GM18909 (cell line): Measurements from ENCODE around the gene PPM1K.
"Not testable (repeated sequence)": the region's sequence is repeated elsewhere in the genome, so short reads cannot be mapped to it uniquely, and the experiment has no call there.

Experiments
- ATAC-seq: cut with Tn5 transposase; IDR thresholded peaks from one replicate; pipeline ENCODE4 v1.9.1; 2021; ENCODE audit warnings: mild to moderate bottlenecking; ENCODE audit not compliant: unreplicated experiment, poor library complexity

The PPM1K gene

DNA sequence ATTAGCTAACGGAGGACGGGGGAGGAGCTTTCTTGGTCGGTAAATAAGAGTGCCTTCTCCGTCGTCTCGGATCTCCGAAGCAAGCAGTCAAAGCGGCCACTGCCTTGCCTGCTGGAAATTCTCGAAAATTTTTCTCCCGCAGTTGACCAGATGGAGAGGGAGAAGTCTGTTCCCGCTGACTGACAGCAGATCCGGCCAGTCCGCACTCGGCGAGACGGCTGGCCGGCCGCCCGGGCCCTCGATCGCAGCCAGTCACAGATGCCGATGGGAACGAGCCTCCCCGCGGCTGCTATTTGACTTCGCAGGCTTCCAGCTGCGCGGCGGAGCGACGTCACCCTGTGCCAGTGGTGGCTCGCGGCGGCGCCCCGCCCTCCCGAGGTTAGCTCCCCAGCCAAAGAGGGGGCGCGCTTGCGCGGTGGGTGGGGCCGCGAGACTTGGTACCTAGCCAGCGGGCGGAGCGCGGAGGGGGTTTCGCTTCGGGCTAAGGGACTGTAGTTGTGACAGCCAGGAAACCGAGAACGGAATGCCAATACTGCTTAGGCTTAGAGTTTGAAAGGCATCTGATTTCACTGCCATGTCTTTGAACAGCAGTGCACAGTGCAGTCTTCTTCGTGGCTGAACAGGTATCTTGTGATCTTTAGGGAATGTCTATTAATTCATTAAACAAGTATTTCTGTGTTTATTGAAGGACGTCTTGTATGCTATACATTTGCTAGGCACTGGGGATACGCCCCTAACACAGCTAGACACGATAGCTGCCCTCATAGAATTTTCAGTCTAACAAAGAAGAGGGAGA, at the start of gene PPM1K:
Gene PPM1K, minus strand, starts transcription at position 123 of the 796 bp plus-strand sequence. CDS start 5,978 bp downstream, outside the sequence.
- peak; percentile 88 for ATAC-seq

DNA sequence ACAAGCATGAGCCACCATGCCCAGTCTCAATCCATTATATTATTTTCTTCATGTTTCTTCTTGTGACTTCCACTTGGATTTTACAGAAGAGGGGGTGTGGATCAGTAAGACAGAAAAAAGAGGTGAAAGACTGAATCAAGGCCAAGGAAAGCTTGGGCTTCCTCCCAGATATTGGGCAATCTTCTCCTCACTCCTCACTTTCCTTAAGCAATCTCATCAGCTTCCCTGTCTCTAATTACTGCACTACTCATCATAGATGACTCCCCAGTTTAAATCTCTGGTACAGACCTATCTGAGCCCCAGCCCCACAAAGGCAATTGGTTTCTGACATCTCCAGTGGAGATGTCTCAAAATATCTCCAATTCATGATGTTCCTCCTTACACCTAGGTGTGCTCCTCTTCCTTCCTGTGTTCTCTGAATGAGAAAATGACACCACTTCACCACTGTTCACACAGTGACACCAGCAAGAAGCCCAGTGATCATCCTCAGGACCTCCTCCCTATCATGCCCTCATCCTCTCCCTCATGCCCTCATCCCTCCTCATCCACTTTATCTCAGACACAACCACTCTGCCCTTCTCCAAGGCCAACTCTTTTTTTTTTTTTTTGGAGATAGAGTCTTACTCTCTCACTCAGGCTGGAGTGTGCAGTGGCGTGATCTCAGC, 49.5 kb upstream of the PPM1K start:
- no peak for ATAC-seq

DNA sequence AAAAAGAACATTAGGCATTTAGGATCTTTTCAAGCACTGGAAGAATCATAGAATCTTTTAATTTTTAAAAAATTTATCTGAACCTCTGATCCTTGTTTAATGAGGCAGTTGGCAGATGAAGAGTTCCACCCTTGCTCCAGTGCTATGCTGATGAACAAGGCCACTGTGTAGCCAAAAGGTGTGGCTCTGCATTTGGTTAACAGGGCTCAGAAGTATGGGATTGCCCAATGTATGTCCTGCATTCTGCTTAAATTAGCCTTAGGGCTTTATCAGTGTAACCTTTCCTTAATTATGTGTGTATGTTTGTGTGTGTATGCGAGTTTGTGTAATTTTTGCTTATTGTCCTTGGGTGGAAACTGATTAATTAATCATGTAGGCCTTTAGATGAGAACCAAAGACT, 43.3 kb upstream of the PPM1K start:
- ATAC-seq, result no peak

DNA sequence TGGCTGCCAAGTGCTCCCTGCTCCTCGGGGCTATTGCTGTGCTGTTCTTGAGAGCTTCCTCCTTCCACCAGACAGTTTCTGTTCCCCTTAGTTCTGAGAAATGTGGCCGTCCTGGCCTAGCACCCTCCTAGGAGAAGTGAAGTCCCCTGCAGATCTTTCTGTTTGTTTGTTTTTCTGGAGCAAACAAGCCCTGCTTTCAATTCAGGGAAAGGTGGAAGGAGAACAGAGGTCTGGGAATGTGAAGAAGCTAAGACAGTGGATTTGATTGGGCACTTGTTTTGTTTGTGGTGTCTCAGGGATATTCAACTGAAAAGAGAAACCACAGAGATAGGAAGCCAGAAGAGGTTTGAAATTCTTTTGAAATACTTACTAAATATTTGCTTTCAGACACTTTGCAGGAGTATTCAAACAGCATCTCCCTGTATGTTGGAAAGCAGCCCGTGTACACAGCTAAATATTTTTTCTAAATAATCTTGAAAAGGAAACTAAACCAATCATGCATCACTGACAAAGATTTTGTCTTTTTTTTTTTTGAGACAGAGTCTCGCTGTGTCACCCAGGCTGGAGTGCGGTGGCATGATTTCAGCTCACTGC, 36.5 kb upstream of the PPM1K start:
- peak; percentile 99 for ATAC-seq

DNA sequence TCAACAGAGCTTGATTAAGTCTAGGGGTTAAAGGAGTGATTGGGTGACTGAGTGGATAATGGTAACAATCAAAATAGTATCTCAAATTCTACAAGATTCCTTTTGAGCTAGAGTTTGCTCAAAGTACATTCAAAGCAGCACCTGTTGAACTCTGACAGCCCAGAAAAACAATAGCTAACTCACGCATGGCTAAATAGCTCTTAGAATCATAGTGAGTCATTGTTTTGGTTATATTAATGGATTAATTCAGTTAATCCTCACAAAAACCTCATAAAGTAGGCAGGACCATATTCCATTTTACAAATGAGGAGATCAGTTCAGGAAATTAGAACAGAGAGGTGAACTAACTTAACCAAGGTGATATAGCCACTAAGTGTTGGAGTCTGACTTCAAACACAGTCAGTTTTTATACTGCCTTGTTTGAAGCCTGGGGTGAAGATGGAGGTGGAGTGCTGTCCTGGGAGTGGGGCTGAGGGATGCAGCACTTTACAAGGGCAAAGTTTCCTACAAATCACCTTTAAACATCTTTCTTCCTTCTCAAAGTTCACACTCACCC, 35.9 kb upstream of the PPM1K start:
- peak; percentile 68 for ATAC-seq

DNA sequence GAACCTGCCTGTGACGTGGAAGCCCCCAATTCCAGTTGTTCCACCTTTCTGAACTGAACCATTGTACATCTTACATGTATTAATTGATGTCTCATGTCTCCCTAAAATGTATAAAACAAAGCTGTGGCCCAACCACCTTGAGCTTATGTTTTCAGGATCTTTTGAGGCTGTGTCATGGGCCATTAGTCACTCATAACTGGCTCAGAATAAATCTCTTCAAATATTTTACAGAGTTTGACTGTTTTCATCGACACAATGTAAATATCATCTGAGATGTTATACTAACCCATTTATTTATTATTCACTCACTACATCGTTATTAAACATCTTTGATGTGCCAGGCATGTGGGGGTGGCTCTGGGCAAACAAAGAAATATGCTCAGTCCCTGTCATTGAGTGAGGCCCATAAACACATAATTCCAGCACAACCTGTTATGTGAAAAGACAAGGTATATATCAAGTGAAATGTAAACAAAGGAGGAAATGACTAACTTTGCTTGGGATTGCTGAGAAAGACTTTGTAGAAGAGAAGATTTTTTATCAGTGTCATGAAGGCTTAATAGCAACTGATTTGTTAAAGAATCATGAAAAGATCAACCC, 34.5 kb upstream of the PPM1K start:
- ATAC-seq, result no peak

DNA sequence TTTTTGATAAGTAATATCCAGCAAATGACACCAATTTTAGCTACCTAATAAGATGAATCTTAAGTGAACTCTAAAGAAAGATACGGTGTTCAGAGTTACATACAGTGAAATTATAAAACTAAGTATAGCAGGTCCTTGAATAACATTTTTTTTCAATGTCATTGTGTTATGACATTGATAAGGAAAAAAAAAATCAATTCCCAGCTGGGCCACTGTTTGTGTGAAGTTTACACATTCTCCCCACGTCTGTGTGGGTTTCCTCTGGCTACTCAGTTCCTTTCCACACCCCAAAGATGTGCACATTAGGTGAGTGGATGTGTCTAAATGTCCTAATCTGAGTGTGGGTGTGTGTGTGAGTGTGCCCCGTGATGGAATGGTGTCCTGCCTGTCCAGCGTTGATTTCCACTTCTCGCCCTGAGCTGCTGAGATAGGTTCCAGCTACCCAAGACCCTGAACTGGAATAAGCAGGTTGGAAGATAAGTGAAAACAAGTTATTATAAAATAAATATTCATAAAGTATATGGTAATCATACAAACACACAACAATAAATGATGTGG, 31.2 kb upstream of the PPM1K start:
- no peak for ATAC-seq

DNA sequence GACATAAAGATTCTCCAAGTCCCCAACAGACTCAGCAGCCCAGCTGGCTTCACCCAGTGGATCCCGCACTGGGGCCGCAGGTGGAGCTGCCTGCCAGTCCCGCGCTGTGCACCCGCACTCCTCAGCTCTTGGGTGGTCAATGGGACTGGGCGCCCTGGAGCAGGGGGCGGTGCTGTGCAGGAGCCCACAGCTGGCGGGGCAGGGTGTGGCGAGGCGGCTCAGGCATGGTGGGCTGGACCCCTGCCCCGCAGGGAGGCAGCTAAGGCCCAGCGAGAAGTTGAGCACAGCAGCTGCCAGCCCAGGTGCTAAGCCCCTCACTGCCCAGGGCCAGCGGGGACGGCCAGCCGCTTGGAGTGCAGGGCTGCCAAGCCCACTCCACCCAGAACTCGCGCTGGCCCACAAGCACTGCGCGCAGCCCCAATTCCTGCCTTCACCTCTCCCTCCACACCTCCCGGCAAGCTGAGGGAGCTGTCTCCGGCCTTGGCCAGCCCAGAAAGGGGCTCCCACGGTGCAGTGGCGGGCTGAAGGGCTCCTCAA, 28.8 kb upstream of the PPM1K start:
- ATAC-seq, result not testable (repeated sequence)

DNA sequence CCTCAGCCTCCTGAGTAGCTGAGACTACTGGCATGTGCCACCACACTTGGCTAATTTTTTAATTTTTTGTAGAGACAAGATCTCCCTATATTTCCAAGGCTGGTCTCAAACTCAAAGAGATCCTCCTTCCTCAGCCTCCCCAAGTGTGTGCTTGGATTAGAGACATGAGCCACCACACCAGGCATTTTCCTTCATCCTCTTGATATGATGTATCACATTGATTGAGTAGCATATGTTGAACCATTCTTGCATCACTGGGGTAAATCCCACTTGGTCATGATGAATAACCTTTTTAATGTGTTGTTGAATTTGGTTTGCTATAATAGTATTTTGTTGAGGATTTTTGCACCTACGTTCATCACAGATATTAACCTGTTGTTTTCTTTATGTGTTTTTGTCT, 24.2 kb upstream of the PPM1K start:
- ATAC-seq, result no peak

DNA sequence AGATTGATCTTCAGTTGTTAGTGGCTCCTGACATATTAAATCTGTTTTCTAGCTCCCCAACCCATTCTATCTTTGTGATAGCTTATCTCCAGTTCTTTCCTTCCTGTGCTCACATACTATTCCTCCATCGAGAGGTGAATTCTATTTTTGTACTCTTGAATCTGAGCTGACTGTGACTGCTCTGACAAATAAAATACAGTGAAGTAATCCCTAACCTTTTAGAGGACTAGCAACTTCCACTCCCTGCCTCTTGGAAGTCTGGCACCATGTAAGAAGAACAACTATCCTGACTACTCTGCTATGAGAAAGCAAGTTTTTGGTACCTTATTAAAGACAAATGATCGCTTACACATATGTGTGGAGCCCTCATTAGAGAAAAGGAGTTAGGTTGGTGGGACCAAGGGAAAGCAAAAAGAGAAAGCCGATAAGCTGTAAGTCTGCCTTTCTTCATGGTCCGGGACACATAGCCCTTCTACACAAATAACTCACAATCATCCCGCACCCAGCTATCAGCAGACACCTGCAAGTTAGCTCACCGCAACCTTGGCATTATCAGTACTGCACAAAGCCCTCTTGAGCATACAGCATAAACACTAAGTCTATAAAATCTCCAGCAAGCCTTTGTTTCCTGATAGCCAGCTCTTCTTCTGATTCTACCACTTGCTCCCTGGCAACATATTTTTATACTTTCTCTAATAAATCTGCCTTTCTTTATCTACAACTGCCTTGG, 13.5 kb upstream of the PPM1K start:
- no peak for ATAC-seq

DNA sequence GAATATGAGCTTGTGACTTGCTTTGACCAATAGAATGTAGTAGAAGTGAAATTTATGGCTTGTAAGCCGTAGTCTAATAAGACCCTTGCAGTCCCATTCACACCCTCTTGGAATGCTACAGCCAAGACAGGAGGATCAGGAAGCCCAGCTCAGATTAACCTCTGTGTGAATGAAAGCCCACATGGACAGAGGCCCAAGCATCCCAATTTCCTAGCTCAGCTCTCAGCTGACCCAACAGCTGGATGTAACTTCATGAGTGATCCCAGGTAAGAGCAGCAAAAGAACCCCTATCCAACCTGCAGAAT, 12.8 kb upstream of the PPM1K start:
- ATAC-seq, result no peak

DNA sequence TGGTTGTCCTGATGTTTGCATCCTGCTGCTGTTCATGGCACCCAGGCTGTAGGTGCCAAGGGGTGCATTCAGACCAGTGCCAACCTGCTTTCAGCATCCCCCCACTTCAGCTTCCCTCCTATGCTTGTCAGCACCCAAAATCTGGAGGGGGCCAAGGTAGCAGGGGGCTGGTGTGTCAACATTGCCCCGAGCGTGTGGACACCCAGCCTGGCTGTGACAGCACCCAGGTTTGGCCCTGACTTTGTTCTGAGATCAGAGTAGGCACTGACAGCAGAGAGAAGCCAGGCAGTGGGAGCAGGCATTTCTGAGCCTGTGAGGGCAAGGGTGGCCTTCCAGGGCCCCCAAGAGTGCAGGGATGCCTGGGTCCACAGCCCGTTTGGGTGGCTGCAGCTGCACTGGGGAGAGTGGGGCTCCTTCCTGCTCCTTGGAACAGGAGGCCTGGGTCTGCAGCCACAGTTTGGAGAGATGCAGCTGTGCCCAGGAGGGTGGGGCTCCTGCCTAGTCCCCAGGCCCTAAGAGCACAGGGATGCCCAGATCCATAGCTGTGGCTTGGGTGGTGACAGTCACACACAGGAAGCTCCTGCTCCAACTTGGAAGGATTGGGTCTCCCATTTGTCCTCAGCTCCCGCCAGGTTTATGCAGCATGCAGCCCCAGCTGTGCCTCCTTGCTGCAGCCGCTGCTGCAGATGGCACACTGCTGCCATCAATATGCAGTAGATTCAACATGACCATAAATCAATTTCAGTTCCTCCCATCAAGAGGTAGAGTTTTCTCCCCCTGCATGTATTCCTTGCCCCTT, 12.3 kb upstream of the PPM1K start:
- ATAC-seq, result no peak

DNA sequence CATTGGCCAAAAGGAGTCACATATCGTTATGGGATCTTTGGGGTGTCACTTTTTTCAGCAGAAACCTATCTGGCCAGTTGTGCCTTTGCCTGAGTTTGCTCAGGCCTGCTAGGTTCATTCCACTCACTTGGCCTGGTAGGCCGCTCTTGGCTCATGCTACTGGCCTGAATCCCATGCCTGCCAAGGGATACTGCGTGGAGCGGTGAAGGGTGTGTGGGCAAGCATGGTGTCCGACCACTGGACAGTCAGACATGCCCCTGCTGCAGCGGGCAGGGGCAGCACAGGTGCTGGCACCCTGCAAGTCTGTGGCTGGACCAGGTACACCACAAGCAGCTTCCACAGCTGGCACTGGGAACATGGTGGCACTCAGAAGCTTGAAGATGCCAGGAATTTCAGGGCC, 11.3 kb upstream of the PPM1K start:
- ATAC-seq, result no peak

DNA sequence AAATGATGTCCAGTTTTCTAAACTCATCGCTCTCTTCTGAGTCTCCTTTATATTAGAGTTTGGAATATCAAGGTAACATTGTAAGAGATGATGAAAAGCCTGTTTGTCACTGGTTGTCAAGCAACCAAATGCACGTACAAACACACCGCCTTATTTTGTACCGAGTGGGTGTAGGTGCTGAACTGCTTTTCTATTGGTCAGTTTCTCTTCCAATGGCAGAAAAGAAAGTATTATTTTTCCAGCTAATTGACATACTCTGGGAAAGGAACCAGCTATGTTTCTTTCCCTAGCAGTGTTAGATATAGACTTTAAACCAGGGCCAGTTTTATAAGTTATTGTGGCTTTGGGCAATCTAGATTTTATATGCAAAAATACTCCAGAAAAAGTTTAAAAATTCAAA, 6.6 kb upstream of the PPM1K start:
- ATAC-seq, result no peak

DNA sequence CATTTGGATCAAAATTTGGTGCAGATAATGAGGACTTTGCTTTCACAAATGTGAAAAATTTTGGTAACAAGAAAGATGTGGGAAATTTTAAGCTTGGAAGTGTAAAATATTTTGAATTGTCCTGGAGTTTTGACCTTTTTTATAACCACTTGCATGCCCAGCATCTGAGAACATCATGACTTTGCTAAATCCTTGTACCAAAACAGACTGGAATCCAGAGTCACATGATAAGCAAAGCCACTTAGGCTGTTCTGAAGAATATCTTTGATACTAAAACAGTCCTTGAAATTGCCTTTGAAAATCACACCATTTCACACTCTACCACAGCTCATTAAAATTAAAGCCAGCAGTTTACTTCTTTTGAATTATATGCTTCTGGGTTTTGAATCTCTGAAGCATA, 2.5 kb upstream of the PPM1K start:
- ATAC-seq, result no peak

DNA sequence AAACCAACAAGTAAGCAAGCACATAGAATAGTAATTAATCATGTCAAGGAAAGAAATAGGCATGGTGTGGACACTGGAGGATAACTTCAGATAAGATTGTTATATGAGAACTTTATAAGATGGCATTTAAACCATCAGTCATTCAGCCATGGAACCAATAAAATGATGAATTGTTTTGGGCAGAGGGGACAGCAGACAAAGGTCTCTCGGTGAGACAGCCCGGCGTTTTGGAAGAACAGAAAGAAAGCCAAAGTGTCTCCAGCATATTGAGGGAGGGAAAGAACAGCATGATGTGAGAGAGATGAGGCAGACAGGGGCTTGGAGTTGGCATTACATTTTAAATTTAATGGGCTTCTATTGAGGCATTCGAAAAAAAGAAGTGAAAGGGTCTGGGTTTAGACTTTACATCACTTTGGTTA, 883 bp upstream of the PPM1K start:
- no peak for ATAC-seq

DNA sequence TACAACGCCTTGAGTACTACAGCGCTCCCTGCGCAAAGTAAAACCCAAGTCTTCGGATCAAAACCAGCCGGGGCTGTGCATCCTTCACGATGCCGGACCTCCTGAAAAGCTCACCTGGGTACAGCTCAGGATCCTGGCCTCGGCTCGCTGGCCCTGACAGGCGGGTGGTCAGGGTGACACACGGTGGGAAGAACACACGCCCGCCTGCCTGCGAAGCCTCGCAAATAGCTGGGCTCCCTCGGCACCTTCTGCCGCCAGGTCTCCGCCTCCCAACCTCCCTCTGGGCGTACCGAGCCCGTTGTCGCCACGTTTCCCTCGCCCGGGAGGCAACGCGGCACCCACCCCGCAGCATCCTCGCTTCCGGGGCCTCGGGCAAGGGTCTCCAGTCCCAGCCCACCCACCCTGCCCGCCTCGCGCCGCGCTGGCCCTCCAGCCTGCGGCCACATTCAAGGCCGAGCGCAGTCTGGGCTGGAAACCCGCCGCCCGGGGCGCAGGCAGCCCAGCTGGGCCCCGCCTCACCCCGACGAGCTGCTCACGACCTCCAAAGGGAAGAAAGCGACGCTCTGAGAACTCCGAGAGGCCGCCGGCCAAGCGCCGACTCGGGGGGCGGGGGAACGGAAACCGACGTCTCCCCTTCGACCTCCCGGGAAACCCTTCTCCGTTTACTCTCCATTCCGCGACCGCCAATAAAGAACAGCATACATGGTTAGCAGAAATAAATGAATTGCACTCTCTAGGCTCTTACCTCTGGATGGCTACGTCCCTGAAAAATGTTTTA, 511 bp downstream of the PPM1K start:
- peak; percentile 26 for ATAC-seq

DNA sequence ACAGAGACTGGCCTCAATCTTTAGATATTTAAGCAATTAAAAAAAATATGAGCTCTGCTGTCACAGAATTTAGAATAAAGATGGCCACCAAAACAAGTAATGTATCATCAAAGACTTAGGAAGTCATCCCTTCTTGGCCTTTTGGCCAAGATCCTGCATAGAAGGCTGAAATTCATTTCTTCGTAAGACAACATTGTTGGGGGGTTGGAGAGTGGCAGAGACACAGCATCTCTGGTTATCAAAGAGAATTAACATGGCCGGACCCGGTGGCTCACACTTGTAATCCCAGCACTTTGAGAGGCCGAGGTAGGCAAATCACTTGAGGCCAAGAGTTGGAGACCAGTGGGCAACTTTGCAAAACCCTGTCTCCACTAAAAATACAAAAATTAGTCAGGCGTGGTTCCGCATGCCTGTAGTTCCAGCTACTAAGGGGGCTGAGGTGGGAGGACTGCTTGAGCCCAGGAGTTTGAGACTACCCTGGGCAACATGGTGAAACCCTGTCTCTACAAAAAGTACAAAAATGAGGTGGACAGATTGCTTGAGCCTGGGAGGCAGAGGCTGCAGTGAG, 4.0 kb downstream of the PPM1K start:
- no peak for ATAC-seq
